ENCODE measurements around the gene SH3BP2.

Gene SH3BP2

GRCh38 chr4:2803624-2804448, 11.0 kb downstream of the SH3BP2 start:
- Histone ChIP-seq H3K4me1 (peaks cover 20% of the 10 kb centered on the region), H3K4me3 (ENCODE audit: low read depth, low read length) (no peak overlapping the region), H3K36me3 (no peaks in the 10 kb centered on the region), H3K27me3 (no peaks in the 10 kb centered on the region), H3K9me3 (no peaks in the 10 kb centered on the region)
- TF ChIP-seq CTCF (IDR thresholded peaks at IDR 0.05; ENCODE audit: low read depth, low read length): no peak
- peak; percentile 23 for DNase-seq

DNA sequence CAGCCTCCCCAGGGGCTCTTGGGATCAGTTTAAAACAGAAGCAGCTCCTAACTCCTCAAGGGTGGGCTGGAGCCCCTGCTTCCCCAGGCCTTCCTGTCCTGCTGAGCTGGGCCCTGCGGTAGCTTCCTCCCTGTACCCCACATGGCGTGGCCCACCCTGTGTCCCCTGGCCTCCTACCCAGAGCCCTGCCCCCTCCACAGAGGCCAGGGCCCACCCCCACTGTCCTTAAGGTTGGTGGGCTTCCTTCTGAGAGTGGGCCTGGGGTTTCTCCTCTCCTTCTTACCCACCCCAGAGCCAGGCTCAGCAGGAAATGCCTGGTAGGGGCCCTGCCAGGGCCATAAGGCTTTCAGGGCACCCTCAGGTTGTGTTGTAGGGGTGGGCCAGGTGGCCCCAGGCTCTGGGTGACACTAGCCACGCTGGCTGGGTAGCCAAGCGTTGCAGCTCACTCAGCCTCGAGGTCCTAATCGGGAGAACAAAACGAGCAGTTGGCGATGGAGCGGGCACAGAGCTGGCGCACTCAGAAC, 11.6 kb downstream of the SH3BP2 start:
- TF ChIP-seq CTCF (IDR thresholded peaks at IDR 0.05; ENCODE audit: low read depth, low read length): no peak
- DNase-seq: no peak
- Histone ChIP-seq H3K4me3 (ENCODE audit: low read depth, low read length) (no peak overlapping the region), H3K36me3 (no peaks in the 10 kb centered on the region), H3K9me3 (no peaks in the 10 kb centered on the region), H3K4me1 (peaks cover 17% of the 10 kb centered on the region), H3K27me3 (no peaks in the 10 kb centered on the region)

DNA sequence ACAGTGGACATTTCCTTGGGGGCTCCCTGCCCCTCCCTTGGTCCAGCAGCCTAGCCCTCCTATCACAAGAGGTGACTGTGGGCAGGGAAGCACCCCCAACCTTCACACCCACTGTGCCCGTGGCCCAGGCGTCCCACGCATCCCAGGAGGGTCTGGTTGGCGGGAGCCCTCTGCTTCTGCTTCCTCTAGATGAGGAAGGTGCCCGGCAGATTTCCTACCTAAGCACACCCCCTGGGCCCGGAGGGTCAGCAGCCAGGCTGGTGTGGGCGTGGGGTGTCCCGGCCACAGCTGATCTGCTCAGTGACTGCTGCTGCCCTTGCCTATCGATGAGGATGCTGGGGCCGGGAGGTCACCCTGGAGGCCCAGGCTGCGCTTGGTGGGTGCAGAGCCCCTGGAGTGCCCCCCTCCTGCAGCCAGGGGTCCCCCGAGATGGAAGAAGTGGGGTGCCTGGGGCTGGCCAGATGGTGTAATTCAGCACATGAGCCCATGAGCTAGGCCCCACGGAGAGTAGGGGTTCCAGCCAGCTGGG, 12.2 kb downstream of the SH3BP2 start:
- Histone ChIP-seq H3K36me3 (no peaks in the 10 kb centered on the region), H3K4me1 (peaks cover 14% of the 10 kb centered on the region), H3K4me3 (ENCODE audit: low read depth, low read length) (no peak overlapping the region), H3K9me3 (no peaks in the 10 kb centered on the region), H3K27me3 (no peaks in the 10 kb centered on the region)
- DNase-seq: no peak
- TF ChIP-seq CTCF (IDR thresholded peaks at IDR 0.05; ENCODE audit: low read depth, low read length): no peak

DNA sequence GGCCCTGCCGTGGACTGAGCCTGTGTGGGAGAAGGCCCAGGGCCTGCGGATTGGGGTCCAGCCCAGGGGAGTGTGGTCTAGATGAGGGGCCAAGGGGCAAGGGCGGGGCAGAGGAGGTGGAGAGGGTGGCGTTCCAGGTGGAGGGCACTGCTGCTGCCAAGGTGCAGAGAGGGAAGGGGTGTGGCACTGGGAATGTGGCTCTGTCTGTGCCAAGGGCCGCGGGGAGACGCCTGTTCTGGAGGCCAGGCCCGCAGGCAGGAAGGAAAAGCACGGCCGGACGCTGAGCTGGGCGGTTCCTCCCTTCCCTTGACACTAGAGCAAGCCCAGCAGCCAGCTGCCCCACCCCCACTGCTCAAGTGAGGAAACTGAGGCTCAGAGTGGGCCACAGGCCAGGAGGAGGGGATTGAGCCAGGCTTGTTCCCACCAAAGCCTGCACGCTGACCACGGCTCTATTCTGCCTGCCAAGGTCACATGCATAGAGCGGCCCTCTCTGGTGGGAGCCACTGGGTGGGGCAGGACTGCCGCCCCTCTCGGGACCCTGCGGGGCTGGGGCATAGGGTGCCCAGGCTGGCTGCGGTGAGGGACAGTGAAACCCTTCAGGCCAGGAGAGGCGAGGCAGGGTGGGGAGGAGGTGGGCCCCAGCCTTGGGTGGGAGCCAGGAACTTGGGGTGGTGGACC, 13.0 kb downstream of the SH3BP2 start:
- Histone ChIP-seq H3K27me3 (no peaks in the 10 kb centered on the region), H3K36me3 (no peaks in the 10 kb centered on the region), H3K4me1 (peaks cover 6% of the 10 kb centered on the region), H3K4me3 (ENCODE audit: low read depth, low read length) (no peak overlapping the region), H3K9me3 (no peaks in the 10 kb centered on the region)
- TF ChIP-seq CTCF (IDR thresholded peaks at IDR 0.05; ENCODE audit: low read depth, low read length): no peak
- no peak for DNase-seq

GRCh38 chr4:2806390-2807355, 13.8 kb downstream of the SH3BP2 start:
- no peaks in the 10 kb centered on the region for H3K36me3 ChIP-seq
- H3K27me3 ChIP-seq: no peaks in the 10 kb centered on the region

More at GRCh38 chr4:2806390-2807355, 13.8 kb downstream of the SH3BP2 start:
- TF ChIP-seq CTCF (IDR thresholded peaks at IDR 0.05; ENCODE audit: low read depth, low read length): no peak
- no peak for DNase-seq
- H3K9me3 ChIP-seq: no peaks in the 10 kb centered on the region
- peaks cover 2% of the 10 kb centered on the region for H3K4me1 ChIP-seq
- no peak overlapping the region for H3K4me3 ChIP-seq (ENCODE audit: low read depth, low read length)
